IMR-90 (cell line): Measurements from ENCODE around the gene PTGR2. TPM values are rescaled to one million over a fixed set of nuclear protein-coding genes. Genes with fewer than 3 reads are reported as not detected.

Source experiments
- ATAC-seq: fragments of 200-7000 bp; cut with Tn5 transposase; 2 replicates; pipeline ENCODE4 v1.9.1; 2020; ENCODE audit warnings: low read depth, mild to moderate bottlenecking, moderate library complexity
- BruUV-seq: library from RNA; stranded (reverse); fragments of 400-500 nt; replicated peaks from 2 replicates; lab custom pipeline; 2021; lab: Mats Ljungman, UMichigan
- CTCF ChIA-PET: fragments of 300-600 bp; formaldehyde crosslinking; extraction: SDS; loops from one replicate; lab custom pipeline; 2021; ENCODE audit warnings: antibody characterized with exemption; lab: Yijun Ruan, JAX
- POLR2A ChIA-PET: fragments of 300-600 bp; sonication (Branson Sonifier 250); formaldehyde crosslinking; loops from one replicate; lab custom pipeline; 2022; ENCODE audit warnings: antibody characterized with exemption; ENCODE audit not compliant: unreplicated experiment; lab: Charles Lee
- DNase-seq: peaks from one replicate; pipeline ENCODE4 v3.0.0; 2013
- H2AFZ ChIP-seq: replicated peaks from 2 replicates; pipeline ENCODE3; 2013; ENCODE audit warnings: low read length, mild to moderate bottlenecking; ENCODE audit not compliant: poor library complexity
- H2AK5ac ChIP-seq: 2 replicates; pipeline ENCODE4 v1.6.1; 2013; ENCODE audit warnings: low read depth, low read length, inconsistent platforms
- H2AK9ac ChIP-seq: replicated peaks from 2 replicates; pipeline ENCODE3; 2013; ENCODE audit warnings: mild to moderate bottlenecking, low read depth, low read length, moderate library complexity; ENCODE audit not compliant: poor library complexity
- H2BK120ac ChIP-seq: 2 replicates; pipeline ENCODE4 v1.6.1; 2013; ENCODE audit warnings: low read depth, low read length, inconsistent platforms
- H2BK15ac ChIP-seq: 3 replicates; pipeline ENCODE4 v1.6.1; 2013; ENCODE audit warnings: low read depth, low read length, inconsistent platforms
- H2BK20ac ChIP-seq: 2 replicates; pipeline ENCODE4 v1.6.1; 2013; ENCODE audit warnings: low read depth, mild to moderate bottlenecking, inconsistent platforms, low read length, moderate library complexity
- H2BK5ac ChIP-seq: 2 replicates; pipeline ENCODE4 v1.6.1; 2013; ENCODE audit warnings: mild to moderate bottlenecking, low read depth, low read length, inconsistent platforms; ENCODE audit not compliant: poor library complexity, severe bottlenecking
- H3K14ac ChIP-seq: replicated peaks from 2 replicates; pipeline ENCODE4 v1.6.1; 2013; ENCODE audit warnings: low read depth, low read length, inconsistent platforms
- H3K18ac ChIP-seq: 2 replicates; pipeline ENCODE4 v1.6.1; 2013; ENCODE audit warnings: low read depth, low read length, control low read depth
- H3K23ac ChIP-seq: 2 replicates; pipeline ENCODE4 v1.6.1; 2013; ENCODE audit warnings: low read depth, low read length, inconsistent platforms
- H3K27ac ChIP-seq: 2 replicates; pipeline ENCODE4 v1.5.1; 2013; ENCODE audit warnings: mild to moderate bottlenecking, control low read depth, low read length; ENCODE audit not compliant: insufficient read depth
- H3K27me3 ChIP-seq: 2 replicates; pipeline ENCODE4 v1.6.1; 2013; ENCODE audit warnings: low read length; ENCODE audit not compliant: control insufficient read depth, insufficient read depth
- H3K36me3 ChIP-seq: 2 replicates; pipeline ENCODE4 v1.6.1; 2013; ENCODE audit warnings: low read length, mixed read lengths; ENCODE audit not compliant: control insufficient read depth, insufficient read depth
- H3K4ac ChIP-seq: 2 replicates; pipeline ENCODE4 v1.6.1; 2013; ENCODE audit warnings: low read depth, low read length, inconsistent platforms
- H3K4me1 ChIP-seq: 2 replicates; pipeline ENCODE4 v1.6.1; 2013; ENCODE audit warnings: low read length, mixed read lengths; ENCODE audit not compliant: control insufficient read depth, insufficient read depth
- H3K4me2 ChIP-seq: 2 replicates; pipeline ENCODE4 v1.6.1; 2013; ENCODE audit warnings: low read depth, mild to moderate bottlenecking, control low read depth, low read length, moderate library complexity
- H3K4me3 ChIP-seq: 2 replicates; pipeline ENCODE4 v1.5.1; 2013; ENCODE audit warnings: low read depth, mild to moderate bottlenecking, control low read depth, low read length, moderate library complexity; ENCODE audit not compliant: insufficient read depth
- H3K56ac ChIP-seq: 2 replicates; pipeline ENCODE4 v1.6.1; 2013; ENCODE audit warnings: low read length, inconsistent platforms; ENCODE audit not compliant: insufficient read depth; ENCODE audit errors: extremely low read depth
- H3K79me1 ChIP-seq, 2 experiments: 2 replicates each; pipeline ENCODE4 v1.6.1; 2013; ENCODE audit warnings: low read length in 2 of 2, inconsistent platforms in 1 of 2, low read depth in 1 of 2
- H3K9ac ChIP-seq: 2 replicates; pipeline ENCODE4 v1.6.1; 2013; ENCODE audit warnings: low read depth, low read length, control low read depth
- H3K9me1 ChIP-seq: 2 replicates; pipeline ENCODE4 v1.6.1; 2013; ENCODE audit warnings: low read length, inconsistent platforms; ENCODE audit not compliant: insufficient read depth
- H3K9me3 ChIP-seq: 2 replicates; pipeline ENCODE4 v1.6.1; 2013; ENCODE audit warnings: low read length; ENCODE audit not compliant: control insufficient read depth, insufficient read depth
- H4K20me1 ChIP-seq: 2 replicates; pipeline ENCODE4 v1.6.1; 2013; ENCODE audit warnings: low read length, inconsistent platforms; ENCODE audit not compliant: insufficient read depth
- H4K5ac ChIP-seq: 2 replicates; pipeline ENCODE4 v1.6.1; 2013; ENCODE audit warnings: mild to moderate bottlenecking, low read depth, low read length, control low read depth
- H4K8ac ChIP-seq, 2 experiments: 2 replicates each; pipeline ENCODE4 v1.6.1; 2013; ENCODE audit warnings: low read depth in 2 of 2, low read length in 2 of 2, control low read depth in 1 of 2, inconsistent platforms in 1 of 2
- H4K91ac ChIP-seq: 2 replicates; pipeline ENCODE4 v1.6.1; 2013; ENCODE audit warnings: low read depth, low read length, inconsistent platforms; ENCODE audit not compliant: insufficient read depth
- BHLHE40 ChIP-seq: fragments of 150-350 bp; IDR thresholded peaks from 2 replicates; pipeline ENCODE4 v1.6.1; 2016; ENCODE audit warnings: mild to moderate bottlenecking, low read depth, low read length
- CEBPB ChIP-seq: IDR thresholded peaks from 2 replicates; pipeline ENCODE4 v1.6.1; 2012; ENCODE audit warnings: low read depth, low read length, improper control_type of control experiment
- CHD1 ChIP-seq: IDR thresholded peaks from 2 replicates; pipeline ENCODE4 v1.6.1; 2012; ENCODE audit warnings: low read depth, low read length, improper control_type of control experiment
- CTCF ChIP-seq: conservative IDR thresholded peaks from 2 replicates; pipeline ENCODE4 v1.5.1; 2012; ENCODE audit warnings: mild to moderate bottlenecking, low read depth, low read length, improper control_type of control experiment
- ELK1 ChIP-seq: fragments of 150-350 bp; IDR thresholded peaks from 2 replicates; pipeline ENCODE4 v1.6.1; 2016; ENCODE audit warnings: low read depth, mild to moderate bottlenecking, low read length, moderate library complexity, borderline replicate concordance
- FOS ChIP-seq: fragments of 150-350 bp; IDR thresholded peaks from 2 replicates; pipeline ENCODE4 v1.6.1; 2016; ENCODE audit warnings: low read depth, low read length
- MAFK ChIP-seq: IDR thresholded peaks from 2 replicates; pipeline ENCODE4 v1.6.1; 2012; ENCODE audit warnings: low read depth, low read length, improper control_type of control experiment
- MAZ ChIP-seq: IDR thresholded peaks from 2 replicates; pipeline ENCODE4 v1.6.1; 2012; ENCODE audit warnings: low read depth, mild to moderate bottlenecking, low read length, improper control_type of control experiment, moderate library complexity, borderline replicate concordance
- MXI1 ChIP-seq: IDR thresholded peaks from 2 replicates; pipeline ENCODE4 v1.6.1; 2012; ENCODE audit warnings: low read depth, mild to moderate bottlenecking, low read length, moderate library complexity, borderline replicate concordance
- NFE2L2 ChIP-seq: fragments of 150-350 bp; IDR thresholded peaks from 2 replicates; pipeline ENCODE4 v1.6.1; 2016; ENCODE audit warnings: low read depth, mild to moderate bottlenecking, low read length
- POLR2A ChIP-seq: IDR thresholded peaks from 2 replicates; pipeline ENCODE4 v1.6.1; 2012; ENCODE audit warnings: mild to moderate bottlenecking, low read depth, low read length
- RAD21 ChIP-seq: IDR thresholded peaks from 2 replicates; pipeline ENCODE4 v1.6.1; 2012; ENCODE audit warnings: low read length, improper control_type of control experiment
- RCOR1 ChIP-seq: IDR thresholded peaks from 2 replicates; pipeline ENCODE4 v1.6.1; 2012; ENCODE audit warnings: mild to moderate bottlenecking, low read length, improper control_type of control experiment; ENCODE audit not compliant: insufficient replicate concordance
- RFX5 ChIP-seq: IDR thresholded peaks from 2 replicates; pipeline ENCODE4 v1.8.0; 2012; ENCODE audit warnings: low read depth, mild to moderate bottlenecking, low read length, moderate library complexity
- SMC3 ChIP-seq: fragments of 150-350 bp; IDR thresholded peaks from 2 replicates; pipeline ENCODE4 v1.6.1; 2016; ENCODE audit warnings: low read depth, mild to moderate bottlenecking, antibody characterized with exemption, low read length, moderate library complexity
- USF2 ChIP-seq: fragments of 150-350 bp; IDR thresholded peaks from 2 replicates; pipeline ENCODE4 v1.6.1; 2017; ENCODE audit warnings: mild to moderate bottlenecking, antibody characterized with exemption, low read length, low read depth
- whole genome bisulfite sequencing, 2 experiments: methylation state at CpG; one replicate each; pipeline versions ENCODE4 v1.1.5 to v1.1.7; 2013; ENCODE audit warnings: missing lambda C conversion rate in 2 of 2; ENCODE audit not compliant: insufficient read length in 1 of 2; ENCODE audit errors: extremely low coverage in 2 of 2; 5-methylcytosine and 5-hydroxymethylcytosine counted together
- dilution Hi-C: fragments of 300-500 bp; cut with HindIII; formaldehyde crosslinking; loops from one replicate; pipeline ENCODE4 v1.14.3; 2018; ENCODE audit warnings: low sequenced_read_pairs; ENCODE audit not compliant: unreplicated experiment
- in situ Hi-C: fragments of 300-500 bp; cut with MboI; formaldehyde crosslinking; loops from 3 replicates; pipeline ENCODE4 v1.14.3; 2019; ENCODE audit warnings: low sequenced_read_pairs, inconsistent platforms, mixed read lengths
- intact Hi-C: fragments of 100-400 bp; cut with micrococcal nuclease; formaldehyde crosslinking; loops from 2 replicates; pipeline ENCODE4 v1.10.0; 2022
- polyA plus RNA-seq, 3 experiments: library from polyadenylated mRNA; depleted of rRNA; stranded (reverse); fragments of >200 nt; gene quantifications; 2 replicates each; pipeline ENCODE4 v1.2.3, GENCODE V29; 2012; ENCODE audit warnings: low replicate concordance in 1 of 3
- total RNA-seq: library from RNA; depleted of rRNA; stranded (reverse); fragments of >200 nt; gene quantifications from 2 replicates; pipeline ENCODE4 v1.2.3, GENCODE V29; 2012

The PTGR2 gene
- total and polyA plus RNA-seq, 2 of the 4 experiments (the other 2 are of a cell fraction): 1.3 to 3.2 TPM

DNA sequence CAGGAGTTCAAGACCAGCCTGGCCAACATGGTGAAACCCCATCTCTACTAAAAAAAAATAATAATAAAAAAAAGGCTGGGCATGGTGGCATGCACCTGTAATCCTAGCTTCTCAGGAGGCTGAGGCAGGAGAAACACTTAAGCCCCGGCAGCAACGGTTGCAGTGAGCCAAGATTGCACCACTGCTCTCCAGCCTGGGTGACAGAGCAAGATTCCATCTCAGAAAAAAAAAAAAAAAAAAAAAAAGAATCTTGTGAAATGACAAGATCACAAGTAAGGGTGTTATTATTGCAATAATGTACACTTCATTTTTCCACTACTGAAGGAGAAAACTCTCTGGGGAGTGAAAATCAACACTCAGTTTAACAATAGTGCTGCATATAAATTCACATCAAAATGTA, 8.8 kb upstream of the PTGR2 start:
- Histone ChIP-seq H3K9ac (no peak overlapping the region), H3K4me3 (no peak overlapping the region), H4K20me1 (no peaks in the 10 kb centered on the region), H2AFZ (no peak overlapping the region), H3K79me1 (no peaks in the 10 kb centered on the region), H2BK15ac (no peak overlapping the region), H2AK9ac (no peak overlapping the region), H2BK120ac (no peak overlapping the region), H2AK5ac (no peak overlapping the region), H3K27me3 (no peaks in the 10 kb centered on the region), H4K8ac (no peak overlapping the region), H3K4me2 (no peak overlapping the region), H3K9me1 (no peaks in the 10 kb centered on the region), H4K91ac (no peak overlapping the region), H2BK5ac (no peak overlapping the region), H3K36me3 (no peaks in the 10 kb centered on the region), H4K5ac (no peak overlapping the region), H3K18ac (no peak overlapping the region), H3K14ac (no peak overlapping the region), H3K56ac (no peak overlapping the region), H3K27ac (no peak overlapping the region), H3K9me3 (no peaks in the 10 kb centered on the region), H2BK20ac (no peak overlapping the region), H3K23ac (no peak overlapping the region), H3K4ac (no peak overlapping the region), H3K4me1 (no peaks in the 10 kb centered on the region)
- DNase-seq (no peak), ATAC-seq (no peak)
- dilution Hi-C loops: no loop called here
- no TSS peak for BruUV-seq
- ChIA-PET POLR2A (no interaction called here), CTCF (no interaction called here)
- in situ Hi-C loops: no loop called here
- TF ChIP-seq SMC3 (no peak), MAZ (no peak), ELK1 (no peak), CEBPB (no peak), CHD1 (no peak), RFX5 (no peak), NFE2L2 (no peak), POLR2A (no peak), CTCF (no peak), FOS (no peak), USF2 (no peak), BHLHE40 (no peak), RAD21 (no peak), MAFK (no peak), MXI1 (no peak), RCOR1 (no peak)
- intact Hi-C loops: no loop called here
- no CpG with 5 or more reads among the region's 2 CpGs for WGBS, 2 experiments
